GM10266 (cell line): Measurements from ENCODE around the gene SCARF2.

Experiments
- DNase-seq: peaks from one replicate; pipeline ENCODE4 v3.0.0; 2012; ENCODE audit errors: extremely low spot score
- TF ChIP-seq, protein P1 (sequence below): IDR thresholded peaks from 2 replicates; pipeline ENCODE4 v1.5.1; 2012; ENCODE audit warnings: mild to moderate bottlenecking, low read depth; ENCODE audit not compliant: control insufficient read depth, insufficient read depth; ENCODE audit errors: missing control alignments

SCARF2 gene

DNA sequence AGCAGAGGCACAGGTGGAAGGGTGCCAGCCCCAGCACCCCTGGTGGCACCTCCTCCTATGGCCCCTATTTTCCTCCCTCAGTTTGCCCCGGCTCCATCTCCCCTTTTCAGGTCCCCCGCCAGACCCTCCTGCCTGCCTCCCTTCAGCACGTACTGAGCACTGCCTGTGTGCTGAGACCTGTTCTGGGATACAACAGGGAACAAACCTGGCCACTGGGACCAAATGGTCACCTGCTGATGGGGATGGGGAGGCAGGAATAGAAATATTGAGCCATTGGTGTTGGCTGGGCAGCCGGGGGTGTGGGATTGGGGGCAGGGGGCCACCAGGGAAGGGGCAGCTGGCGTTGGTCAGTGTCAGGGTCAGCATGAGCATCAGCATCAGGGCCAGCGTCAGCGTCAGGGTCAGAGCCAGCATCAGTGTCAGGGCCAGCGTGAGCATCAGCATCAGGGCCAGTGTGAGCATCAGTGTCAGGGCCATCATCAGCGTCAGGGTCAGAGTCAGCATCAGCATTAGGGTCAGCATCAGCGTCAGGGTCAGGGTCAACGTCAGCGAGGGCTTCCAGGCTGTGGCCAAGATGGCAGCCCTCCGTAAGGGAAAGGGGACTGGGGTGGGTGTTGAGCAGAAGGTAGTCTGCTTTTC lies 36.1 kb downstream of the SCARF2 start:
- TF ChIP-seq, protein P1, sequence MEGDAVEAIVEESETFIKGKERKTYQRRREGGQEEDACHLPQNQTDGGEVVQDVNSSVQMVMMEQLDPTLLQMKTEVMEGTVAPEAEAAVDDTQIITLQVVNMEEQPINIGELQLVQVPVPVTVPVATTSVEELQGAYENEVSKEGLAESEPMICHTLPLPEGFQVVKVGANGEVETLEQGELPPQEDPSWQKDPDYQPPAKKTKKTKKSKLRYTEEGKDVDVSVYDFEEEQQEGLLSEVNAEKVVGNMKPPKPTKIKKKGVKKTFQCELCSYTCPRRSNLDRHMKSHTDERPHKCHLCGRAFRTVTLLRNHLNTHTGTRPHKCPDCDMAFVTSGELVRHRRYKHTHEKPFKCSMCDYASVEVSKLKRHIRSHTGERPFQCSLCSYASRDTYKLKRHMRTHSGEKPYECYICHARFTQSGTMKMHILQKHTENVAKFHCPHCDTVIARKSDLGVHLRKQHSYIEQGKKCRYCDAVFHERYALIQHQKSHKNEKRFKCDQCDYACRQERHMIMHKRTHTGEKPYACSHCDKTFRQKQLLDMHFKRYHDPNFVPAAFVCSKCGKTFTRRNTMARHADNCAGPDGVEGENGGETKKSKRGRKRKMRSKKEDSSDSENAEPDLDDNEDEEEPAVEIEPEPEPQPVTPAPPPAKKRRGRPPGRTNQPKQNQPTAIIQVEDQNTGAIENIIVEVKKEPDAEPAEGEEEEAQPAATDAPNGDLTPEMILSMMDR = no peak

DNA sequence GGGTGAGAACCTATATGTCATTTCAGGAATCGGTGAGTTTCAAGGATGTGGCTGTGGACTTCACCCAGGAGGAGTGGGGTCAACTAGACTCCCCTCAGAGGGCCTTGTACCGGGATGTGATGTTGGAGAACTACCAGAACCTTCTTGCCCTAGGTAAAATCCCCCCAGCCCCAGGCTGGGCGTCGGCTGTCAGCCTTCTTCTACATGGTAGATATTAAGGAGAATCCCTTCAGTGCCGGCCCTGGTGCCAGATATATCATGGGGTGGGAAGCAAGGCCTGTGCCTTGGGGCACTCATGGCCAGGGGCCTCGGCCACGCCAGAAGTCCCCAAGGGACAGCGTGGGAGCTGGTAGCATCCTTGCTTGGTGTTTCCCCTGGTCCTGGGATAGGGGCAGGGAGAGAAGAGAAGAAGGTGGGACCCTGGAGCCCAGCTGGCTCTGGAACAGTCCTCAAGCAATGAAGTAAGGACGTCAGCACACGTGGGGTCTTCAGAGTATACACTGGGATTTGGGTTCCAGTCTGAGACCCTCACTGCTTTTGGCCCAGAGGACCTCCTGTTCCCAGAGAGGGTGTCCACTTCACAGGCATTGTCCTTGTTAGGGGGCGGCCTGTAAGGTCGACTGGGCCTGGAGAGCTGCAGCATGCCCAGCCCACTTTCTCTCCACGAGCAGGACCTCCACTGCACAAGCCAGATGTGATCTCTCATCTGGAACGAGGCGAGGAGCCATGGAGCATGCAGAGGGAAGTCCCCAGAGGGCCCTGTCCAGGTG lies 36.8 kb downstream of the SCARF2 start:
- TF ChIP-seq, protein P1 = no peak
- DNase-seq = no peak

More for the DNA sequence above, 36.1 kb downstream of the SCARF2 start:
- DNase-seq = no peak

DNA sequence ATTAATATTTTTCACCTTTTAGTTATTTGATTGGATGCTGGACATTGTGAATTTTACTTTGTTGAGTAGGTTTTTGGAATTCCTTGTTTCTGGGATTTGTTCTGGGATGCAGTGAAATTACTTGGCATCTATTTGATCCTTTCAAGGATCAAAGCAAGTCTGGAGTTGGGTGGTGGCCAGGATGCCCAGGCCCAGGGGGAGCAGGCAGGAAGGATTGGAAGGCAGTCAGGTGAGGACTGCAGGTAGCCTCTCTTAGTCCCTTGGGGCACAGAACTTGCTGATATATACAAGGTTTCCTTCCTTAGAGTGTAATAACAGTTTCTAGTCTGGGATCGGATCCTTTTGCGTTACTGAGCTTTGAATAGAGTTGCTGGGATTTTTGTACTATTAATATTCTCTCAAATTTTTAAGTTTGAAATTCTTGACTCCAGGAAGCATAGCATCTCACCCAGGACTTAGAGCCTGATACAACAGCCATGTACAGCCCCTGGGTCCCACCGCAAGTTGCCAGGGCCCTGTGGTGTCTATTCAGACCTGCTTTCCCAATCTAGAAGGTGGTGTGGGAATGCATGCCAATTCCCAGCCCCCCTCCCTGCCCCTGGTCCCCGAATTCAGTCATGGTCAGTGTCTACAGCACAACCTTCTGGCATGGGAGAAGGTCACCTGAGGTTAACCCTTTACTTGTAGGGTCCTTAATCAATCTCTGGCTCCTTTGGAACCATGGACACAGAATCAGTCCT lies 37.6 kb downstream of the SCARF2 start:
- no peak for DNase-seq
- TF ChIP-seq, protein P1 = no peak

GRCh38 chr22:20398420-20398819 lies 39.2 kb downstream of the SCARF2 start:
- TF ChIP-seq, protein P1 = no peak
- DNase-seq = no peak

- no peak for DNase-seq
- TF ChIP-seq, protein P1 = no peak
These were observed 40.1 kb downstream of the SCARF2 start for GRCh38 chr22:20397498-20397897.

GRCh38 chr22:20396639-20397038 lies 41.0 kb downstream of the SCARF2 start:
- TF ChIP-seq, protein P1 = no peak
- DNase-seq = peak; percentile 15
